Calu3 (cell line): ENCODE results near the gene ANKS1B. TPM values are rescaled to one million over a fixed set of nuclear protein-coding genes. Genes with fewer than 3 reads are reported as not detected.

Experiments used
- BruUV-seq: library from RNA; stranded (reverse); fragments of 400-500 nt; replicated peaks from 2 replicates; lab custom pipeline; 2021; lab: Mats Ljungman, UMichigan
- CTCF ChIA-PET: fragments of 300-600 bp; sonication (Branson Sonifier 250); formaldehyde crosslinking; loops from one replicate; lab custom pipeline; 2022; ENCODE audit warnings: antibody characterized with exemption; lab: Charles Lee
- DNase-seq: peaks from one replicate; pipeline ENCODE4 v3.0.0; 2022
- H3K27ac Mint-ChIP-seq: one replicate; pipeline ENCODE4 v1.8.0; 2022; ENCODE audit warnings: mixed read lengths; ENCODE audit not compliant: unreplicated experiment
- H3K27me3 Mint-ChIP-seq: one replicate; pipeline ENCODE4 v1.8.0; 2022; ENCODE audit warnings: mixed read lengths; ENCODE audit not compliant: unreplicated experiment
- H3K36me3 Mint-ChIP-seq: one replicate; pipeline ENCODE4 v1.8.0; 2022; ENCODE audit warnings: mild to moderate bottlenecking, moderate library complexity, mixed read lengths; ENCODE audit not compliant: insufficient read depth, unreplicated experiment
- H3K4me1 Mint-ChIP-seq: one replicate; pipeline ENCODE4 v1.8.0; 2022; ENCODE audit warnings: mild to moderate bottlenecking, low read depth, mixed read lengths; ENCODE audit not compliant: unreplicated experiment
- H3K4me3 Mint-ChIP-seq: one replicate; pipeline ENCODE4 v1.8.0; 2022; ENCODE audit warnings: mild to moderate bottlenecking, low read depth, moderate library complexity, mixed read lengths; ENCODE audit not compliant: unreplicated experiment
- H3K9me3 Mint-ChIP-seq: one replicate; pipeline ENCODE4 v1.8.0; 2022; ENCODE audit warnings: low read depth, mixed read lengths; ENCODE audit not compliant: unreplicated experiment
- CTCF ChIP-seq: fragments of 200-600 bp; IDR thresholded peaks from one replicate; pipeline ENCODE4 v1.8.0; 2022; ENCODE audit warnings: antibody characterized with exemption; ENCODE audit not compliant: unreplicated experiment
- intact Hi-C: fragments of 100-400 bp; cut with micrococcal nuclease; formaldehyde crosslinking; loops from one replicate; pipeline ENCODE4 v1.10.0; 2022; ENCODE audit not compliant: unreplicated experiment
- total RNA-seq: library from RNA; stranded (reverse); gene quantifications from 2 replicates; pipeline ENCODE4 v1.2.3, GENCODE V29; 2022

The ANKS1B gene
- total RNA-seq, 1 experiment from 2014 or later = 1.7 TPM

GRCh38 chr12:99136516-99136915 lies 848.2 kb downstream of the ANKS1B start:
- H3K36me3 Mint-ChIP-seq = no peaks in the 10 kb centered on the region
- peaks cover 10% of the 10 kb centered on the region for H3K9me3 Mint-ChIP-seq
- no TSS peak for BruUV-seq
- H3K27me3 Mint-ChIP-seq = peaks cover 15% of the 10 kb centered on the region
- H3K27ac Mint-ChIP-seq = no peak overlapping the region
- no peaks in the 10 kb centered on the region for H3K4me1 Mint-ChIP-seq
- CTCF ChIA-PET = no interaction called here
- TF ChIP-seq CTCF = no peak
- intact Hi-C loops = no loop called here
- no peak for DNase-seq
- no peak overlapping the region for H3K4me3 Mint-ChIP-seq

DNA sequence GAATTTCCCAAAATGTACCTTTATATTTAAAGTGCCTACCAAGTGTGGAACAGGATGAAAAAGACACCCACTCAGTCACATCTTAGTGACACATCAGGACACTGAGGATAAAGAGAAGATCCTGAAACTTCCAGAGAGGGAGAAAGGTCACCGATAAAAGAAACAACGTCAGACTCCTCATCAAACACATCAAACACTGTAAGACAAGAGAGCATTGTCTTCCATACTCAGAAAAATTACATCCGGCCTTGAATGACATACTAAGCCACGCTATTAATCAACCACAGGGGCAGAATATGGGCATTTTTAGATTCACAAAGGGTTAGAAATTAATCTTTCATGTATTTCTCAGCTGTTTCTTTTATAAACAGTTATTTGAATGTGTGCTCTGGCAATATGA lies 849.4 kb downstream of the ANKS1B start:
- CTCF ChIA-PET = no interaction called here
- intact Hi-C loops = no loop called here
- DNase-seq = no peak
- Mint-ChIP-seq H3K4me1 (no peaks in the 10 kb centered on the region), H3K27ac (no peak overlapping the region), H3K27me3 (peaks cover 15% of the 10 kb centered on the region), H3K9me3 (peaks cover 5% of the 10 kb centered on the region), H3K36me3 (no peaks in the 10 kb centered on the region), H3K4me3 (no peak overlapping the region)
- no TSS peak for BruUV-seq
- no peak for TF ChIP-seq CTCF

GRCh38 chr12:99133401-99133800 lies 851.3 kb downstream of the ANKS1B start:
- TF ChIP-seq CTCF = no peak
- no peak overlapping the region for H3K4me3 Mint-ChIP-seq
- H3K27ac Mint-ChIP-seq = no peak overlapping the region
- no peaks in the 10 kb centered on the region for H3K4me1 Mint-ChIP-seq
- intact Hi-C loops = no loop called here
- no peaks in the 10 kb centered on the region for H3K36me3 Mint-ChIP-seq
- H3K9me3 Mint-ChIP-seq = no peaks in the 10 kb centered on the region
- DNase-seq = no peak
- H3K27me3 Mint-ChIP-seq = peaks cover under 1% of the 10 kb centered on the region
- CTCF ChIA-PET = no interaction called here
- BruUV-seq = no TSS peak

GRCh38 chr12:99131751-99132199 lies 853.0 kb downstream of the ANKS1B start:
- CTCF ChIA-PET = no interaction called here
- BruUV-seq = no TSS peak
- Mint-ChIP-seq H3K36me3 (no peaks in the 10 kb centered on the region), H3K27me3 (no peaks in the 10 kb centered on the region), H3K4me1 (no peaks in the 10 kb centered on the region), H3K9me3 (no peaks in the 10 kb centered on the region), H3K4me3 (no peak overlapping the region), H3K27ac (no peak overlapping the region)
- no peak for DNase-seq
- intact Hi-C loops = no loop called here
- TF ChIP-seq CTCF = no peak
